Endothelial cell of umbilical vein (primary cell): ENCODE measurements around the gene B4GALNT3. TPM values are rescaled to one million over a fixed set of nuclear protein-coding genes. Genes with fewer than 3 reads are reported as not detected.

Experiments used
- BruUV-seq: library from RNA; stranded (reverse); fragments of 400-500 nt; replicated peaks from 2 replicates; lab custom pipeline; 2021; lab: Mats Ljungman, UMichigan
- CTCF ChIA-PET: fragments of 300-600, 350-600 bp; sonication (Branson Sonifier 250); formaldehyde crosslinking; loops from one replicate; lab custom pipeline; 2021; ENCODE audit warnings: antibody characterized with exemption, inconsistent platforms; lab: Charles Lee
- POLR2A ChIA-PET: fragments of 300-600, 350-600 bp; sonication (Branson Sonifier 250); formaldehyde crosslinking; loops from one replicate; lab custom pipeline; 2021; ENCODE audit warnings: antibody characterized with exemption, inconsistent platforms; lab: Charles Lee
- DNase-seq: peaks from one replicate; pipeline ENCODE4 v3.0.0-alpha.2; 2011; ENCODE audit warnings: low read depth, low spot score
- FAIRE-seq: peaks from 2 replicates; lab custom pipeline; 2011; peaks lifted over from hg19 to GRCh38; lab: Jason Lieb, UNC
- H2AFZ ChIP-seq: 2 replicates; pipeline ENCODE4 v1.6.0; 2012; ENCODE audit warnings: low read depth, low read length, control low read depth, inconsistent platforms
- H3K27ac ChIP-seq: 2 replicates; pipeline ENCODE4 v1.5.1; 2011; ENCODE audit warnings: low read depth, mild to moderate bottlenecking, control low read depth, low read length, moderate library complexity; ENCODE audit not compliant: insufficient read depth
- H3K27me3 ChIP-seq, 2 experiments: 2 replicates each; pipeline versions ENCODE4 v1.6.0 to v1.6.1; 2011; ENCODE audit warnings: low read length in 2 of 2, mixed read lengths in 1 of 2; ENCODE audit not compliant: control insufficient read depth in 2 of 2, insufficient read depth in 2 of 2
- H3K36me3 ChIP-seq, 2 experiments: 2 replicates in 1 of 2; 3 replicates in 1 of 2; pipeline ENCODE4 v1.5.1; 2011; ENCODE audit warnings: low read length in 2 of 2, mild to moderate bottlenecking in 1 of 2, moderate library complexity in 1 of 2; ENCODE audit not compliant: control insufficient read depth in 2 of 2, insufficient read depth in 2 of 2; ENCODE audit errors: extremely low read depth in 1 of 2
- H3K4me1 ChIP-seq: 3 replicates; pipeline ENCODE4 v1.5.1; 2011; ENCODE audit warnings: mild to moderate bottlenecking, low read length; ENCODE audit not compliant: control insufficient read depth, insufficient read depth; ENCODE audit errors: extremely low read depth
- H3K4me2 ChIP-seq: 2 replicates; pipeline ENCODE4 v1.6.1; 2011; ENCODE audit warnings: low read length, control low read depth, mixed read lengths; ENCODE audit not compliant: insufficient read depth
- H3K4me3 ChIP-seq, 3 experiments: fragments of 200-600 bp in 1 of 3; sonication (generic), shearing (Covaris generic) in 1 of 3; replicated peaks in 1 of 3; 2 replicates each; pipeline ENCODE4 v1.5.1; 2011 to 2016; ENCODE audit warnings: control low read depth in 3 of 3, low read length in 3 of 3, mild to moderate bottlenecking in 2 of 3, inconsistent platforms in 1 of 3, low read depth in 1 of 3, moderate library complexity in 1 of 3; ENCODE audit not compliant: insufficient read depth in 1 of 3
- H3K79me2 ChIP-seq: 2 replicates; pipeline ENCODE4 v1.6.0; 2012; ENCODE audit warnings: low read length, inconsistent platforms; ENCODE audit not compliant: control insufficient read depth, insufficient read depth
- H3K9ac ChIP-seq: replicated peaks from 2 replicates; pipeline ENCODE3; 2011; ENCODE audit warnings: low read length, control low read depth; ENCODE audit not compliant: insufficient read depth; ENCODE audit errors: extremely low read depth
- H3K9me1 ChIP-seq: replicated peaks from 3 replicates; pipeline ENCODE4 v1.6.0; 2011; ENCODE audit warnings: mild to moderate bottlenecking, low read length; ENCODE audit not compliant: control insufficient read depth, insufficient read depth; ENCODE audit errors: extremely low read depth
- H3K9me3 ChIP-seq: replicated peaks from 2 replicates; pipeline ENCODE4 v1.5.1; 2012; ENCODE audit warnings: low read length, inconsistent platforms; ENCODE audit not compliant: control insufficient read depth, insufficient read depth
- H4K20me1 ChIP-seq: replicated peaks from 2 replicates; pipeline ENCODE3; 2011; ENCODE audit warnings: mild to moderate bottlenecking, low read length; ENCODE audit not compliant: control insufficient read depth, insufficient read depth; ENCODE audit errors: extremely low read depth
- EZH2 ChIP-seq: IDR thresholded peaks from 2 replicates; pipeline ENCODE4 v1.6.1; 2012; ENCODE audit warnings: borderline replicate concordance, low read depth, mild to moderate bottlenecking, moderate library complexity, low read length, inconsistent platforms; ENCODE audit not compliant: severe bottlenecking
- GATA2 ChIP-seq: IDR thresholded peaks from 2 replicates; pipeline ENCODE4 v1.7.0; 2011; ENCODE audit warnings: low read depth, mild to moderate bottlenecking, moderate library complexity, mixed read lengths, low read length; ENCODE audit not compliant: insufficient read length, insufficient read depth
- MYC ChIP-seq: IDR thresholded peaks from one replicate; pipeline ENCODE4 v1.6.1; 2011; ENCODE audit warnings: mild to moderate bottlenecking, low read depth, low read length
- POLR2A ChIP-seq: IDR thresholded peaks from 2 replicates; pipeline ENCODE4 v1.6.1; 2012; ENCODE audit warnings: low read depth, mild to moderate bottlenecking, control low read depth, low read length
- POLR2AphosphoS5 ChIP-seq: IDR thresholded peaks from 2 replicates; pipeline ENCODE4 v1.6.1; 2012; ENCODE audit warnings: low read depth, mild to moderate bottlenecking, control low read depth, low read length, moderate library complexity; ENCODE audit not compliant: insufficient read depth
- dilution Hi-C: fragments of 300-500 bp; cut with MboI; formaldehyde crosslinking; loops from one replicate; pipeline ENCODE4 v1.15.0; 2019; ENCODE audit warnings: low sequenced_read_pairs; ENCODE audit not compliant: extremely low pct_ligation_motif_present
- intact Hi-C: fragments of 100-400 bp; cut with micrococcal nuclease; formaldehyde crosslinking; loops from one replicate; pipeline ENCODE4 v1.10.0; 2022
- polyA plus RNA-seq, 4 experiments: library from polyadenylated mRNA; depleted of rRNA in 3 of 4; stranded (reverse) in 3 of 4; unstranded in 1 of 4; fragments of >200 nt; gene quantifications; 2 replicates each; pipeline versions ENCODE4 v1.2.1 to v1.2.3, GENCODE V29; 2011 to 2012; ENCODE audit warnings: missing spikeins in 1 of 4
- total RNA-seq: library from RNA; stranded (reverse); gene quantifications from 2 replicates; pipeline ENCODE4 v1.2.3, GENCODE V29; 2021
- TF ChIP-seq, protein P1 (sequence below), 2 donors: IDR thresholded peaks; 1 replicate in 1 of 2; 2 replicates in 1 of 2; pipeline ENCODE4 v1.5.1; 2011; ENCODE audit warnings: low read length in 2 of 2, mild to moderate bottlenecking in 2 of 2, moderate library complexity in 2 of 2, control low read depth in 1 of 2, inconsistent platforms in 1 of 2, low read depth in 1 of 2; ENCODE audit not compliant: insufficient read depth in 1 of 2; ENCODE audit errors: extremely low read depth in 1 of 2
- TF ChIP-seq, protein P2 (sequence below): IDR thresholded peaks from 2 replicates; pipeline ENCODE4 v1.6.1; 2011; ENCODE audit not compliant: insufficient read depth, insufficient read length

B4GALNT3 gene
- total and polyA plus RNA-seq, 2 donors (not counting 3 experiments of a cell fraction or from before 2014, with no cell fraction given) = 0.07 TPM; not detected in 1

DNA sequence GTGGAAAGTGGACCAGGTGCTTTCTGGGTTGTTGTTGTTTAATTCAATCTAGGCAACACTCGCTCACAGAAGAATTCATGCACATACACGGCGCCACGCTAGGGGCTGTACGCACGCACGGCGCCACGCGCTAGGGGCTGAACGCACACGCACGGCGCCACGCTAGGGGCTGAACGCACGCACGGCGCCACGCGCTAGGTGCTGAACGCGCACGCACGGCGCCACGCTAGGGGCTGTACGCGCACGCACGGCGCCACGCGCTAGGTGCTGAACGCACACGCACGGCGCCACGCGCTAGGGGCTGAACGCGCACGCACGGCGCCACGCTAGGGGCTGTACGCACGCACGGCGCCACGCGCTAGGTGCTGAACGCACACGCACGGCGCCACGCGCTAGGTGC is 149.2 kb downstream of the B4GALNT3 start:
- FAIRE-seq (no peak), DNase-seq (no peak)
- H3K9me1 ChIP-seq = no peaks in the 10 kb centered on the region
- ChIA-PET POLR2A (no interaction called here), CTCF (interaction anchor here (1.5 to 2.2 kb wide), 5 partner anchors 11 to 205 kb away, joined by 6 to 20 read pairs (median 9); partner anchors contain the start of gene WNK1)
- H4K20me1 ChIP-seq = no peaks in the 10 kb centered on the region
- H3K9me3 ChIP-seq = no peaks in the 10 kb centered on the region
- H3K4me1 ChIP-seq = peaks cover 28% of the 10 kb centered on the region
- TF ChIP-seq, protein P1, sequence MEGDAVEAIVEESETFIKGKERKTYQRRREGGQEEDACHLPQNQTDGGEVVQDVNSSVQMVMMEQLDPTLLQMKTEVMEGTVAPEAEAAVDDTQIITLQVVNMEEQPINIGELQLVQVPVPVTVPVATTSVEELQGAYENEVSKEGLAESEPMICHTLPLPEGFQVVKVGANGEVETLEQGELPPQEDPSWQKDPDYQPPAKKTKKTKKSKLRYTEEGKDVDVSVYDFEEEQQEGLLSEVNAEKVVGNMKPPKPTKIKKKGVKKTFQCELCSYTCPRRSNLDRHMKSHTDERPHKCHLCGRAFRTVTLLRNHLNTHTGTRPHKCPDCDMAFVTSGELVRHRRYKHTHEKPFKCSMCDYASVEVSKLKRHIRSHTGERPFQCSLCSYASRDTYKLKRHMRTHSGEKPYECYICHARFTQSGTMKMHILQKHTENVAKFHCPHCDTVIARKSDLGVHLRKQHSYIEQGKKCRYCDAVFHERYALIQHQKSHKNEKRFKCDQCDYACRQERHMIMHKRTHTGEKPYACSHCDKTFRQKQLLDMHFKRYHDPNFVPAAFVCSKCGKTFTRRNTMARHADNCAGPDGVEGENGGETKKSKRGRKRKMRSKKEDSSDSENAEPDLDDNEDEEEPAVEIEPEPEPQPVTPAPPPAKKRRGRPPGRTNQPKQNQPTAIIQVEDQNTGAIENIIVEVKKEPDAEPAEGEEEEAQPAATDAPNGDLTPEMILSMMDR (IDR thresholded peaks at IDR 0.05; ENCODE audit: extremely low read depth in 1 of 2, insufficient read depth in 1 of 2, low read depth in 1 of 2, low read length in 2 of 2) = no peak
- TF ChIP-seq POLR2A (no peak), POLR2AphosphoS5 (no peak), GATA2 (no peak), EZH2 (no peak), MYC (no peak)
- TF ChIP-seq, protein P2, sequence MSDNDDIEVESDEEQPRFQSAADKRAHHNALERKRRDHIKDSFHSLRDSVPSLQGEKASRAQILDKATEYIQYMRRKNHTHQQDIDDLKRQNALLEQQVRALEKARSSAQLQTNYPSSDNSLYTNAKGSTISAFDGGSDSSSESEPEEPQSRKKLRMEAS = no peak
- H3K36me3 ChIP-seq = no peaks in the 10 kb centered on the region
- dilution Hi-C loops (no loop called here), intact Hi-C loops (no loop called here)
- H3K4me2 ChIP-seq = no peak overlapping the region
- H3K9ac ChIP-seq = no peak overlapping the region
- no peaks in the 10 kb centered on the region for H3K27me3 ChIP-seq
- no TSS peak for BruUV-seq
- no peaks in the 10 kb centered on the region for H3K79me2 ChIP-seq
- no peak overlapping the region for H3K27ac ChIP-seq
- H3K4me3 ChIP-seq = no peak overlapping the region
- no peak overlapping the region for H2AFZ ChIP-seq
